Karpas-422 (cell line): ENCODE measurements around the gene VWF. TPM values are rescaled to one million over a fixed set of nuclear protein-coding genes. Genes with fewer than 3 reads are reported as not detected.
"Not testable (repeated sequence)": the region's sequence is repeated elsewhere in the genome, so short reads cannot be mapped to it uniquely, and the experiment has no call there.

ENCODE experiments used
- DNase-seq: peaks from one replicate; pipeline ENCODE4 v3.0.0-alpha.2; 2015
- H2AFZ ChIP-seq: fragments of 200-600 bp; sonication (generic); 2 replicates; pipeline ENCODE4 v1.6.1; 2014; ENCODE audit warnings: antibody characterized with exemption, low read length, mixed read lengths
- H3K27ac ChIP-seq: fragments of 200-600 bp; sonication (generic); 2 replicates; pipeline ENCODE4 v1.5.1; 2014; ENCODE audit warnings: mild to moderate bottlenecking, low read length, moderate library complexity
- H3K27me3 ChIP-seq: fragments of 200-600 bp; sonication (generic); 2 replicates; pipeline ENCODE4 v1.6.1; 2014; ENCODE audit warnings: low read length, mixed read lengths
- H3K36me3 ChIP-seq: fragments of 200-600 bp; sonication (generic); 2 replicates; pipeline ENCODE4 v1.6.1; 2014; ENCODE audit warnings: low read length, mixed read lengths; ENCODE audit not compliant: insufficient read depth
- H3K4me1 ChIP-seq: fragments of 200-600 bp; sonication (generic); 2 replicates; pipeline ENCODE4 v1.6.1; 2014; ENCODE audit warnings: mild to moderate bottlenecking, low read length, mixed read lengths
- H3K4me2 ChIP-seq: fragments of 200-600 bp; sonication (generic); 2 replicates; pipeline ENCODE4 v1.6.1; 2014; ENCODE audit warnings: low read length, low read depth, mild to moderate bottlenecking; ENCODE audit not compliant: poor library complexity, severe bottlenecking
- H3K4me3 ChIP-seq: fragments of 200-600 bp; sonication (generic); 2 replicates; pipeline ENCODE4 v1.5.1; 2014; ENCODE audit warnings: mild to moderate bottlenecking, antibody characterized with exemption, low read length, mixed read lengths
- H3K79me2 ChIP-seq: fragments of 200-600 bp; sonication (generic); 2 replicates; pipeline ENCODE4 v1.6.1; 2014; ENCODE audit warnings: mild to moderate bottlenecking, low read length, mixed read lengths
- H3K9ac ChIP-seq: fragments of 200-600 bp; sonication (generic); 2 replicates; pipeline ENCODE4 v1.6.0; 2014; ENCODE audit warnings: low read length
- H3K9me2 ChIP-seq: fragments of 200-600 bp; sonication (generic), shearing (Covaris generic); replicated peaks from 2 replicates; pipeline ENCODE4 v1.6.0; 2014; ENCODE audit warnings: mild to moderate bottlenecking, low read length, moderate library complexity; ENCODE audit not compliant: insufficient read depth
- H3K9me3 ChIP-seq: fragments of 300-700, 200-600 bp; sonication (generic); 2 replicates; pipeline ENCODE4 v1.6.1; 2014; ENCODE audit warnings: low read length, mixed read lengths
- H4K20me1 ChIP-seq: fragments of 200-600 bp; sonication (generic); 2 replicates; pipeline ENCODE4 v1.6.1; 2014; ENCODE audit warnings: mild to moderate bottlenecking, antibody characterized with exemption, low read length, low read depth; ENCODE audit not compliant: insufficient read depth
- total RNA-seq: library from RNA; depleted of rRNA; stranded (reverse); fragments of >200 nt; shearing (Covaris generic); gene quantifications from 2 replicates; pipeline ENCODE4 v1.2.3, GENCODE V29; 2014; ENCODE audit warnings: low replicate concordance

VWF gene
- total RNA-seq, 1 experiment from 2014 or later: not detected

DNA sequence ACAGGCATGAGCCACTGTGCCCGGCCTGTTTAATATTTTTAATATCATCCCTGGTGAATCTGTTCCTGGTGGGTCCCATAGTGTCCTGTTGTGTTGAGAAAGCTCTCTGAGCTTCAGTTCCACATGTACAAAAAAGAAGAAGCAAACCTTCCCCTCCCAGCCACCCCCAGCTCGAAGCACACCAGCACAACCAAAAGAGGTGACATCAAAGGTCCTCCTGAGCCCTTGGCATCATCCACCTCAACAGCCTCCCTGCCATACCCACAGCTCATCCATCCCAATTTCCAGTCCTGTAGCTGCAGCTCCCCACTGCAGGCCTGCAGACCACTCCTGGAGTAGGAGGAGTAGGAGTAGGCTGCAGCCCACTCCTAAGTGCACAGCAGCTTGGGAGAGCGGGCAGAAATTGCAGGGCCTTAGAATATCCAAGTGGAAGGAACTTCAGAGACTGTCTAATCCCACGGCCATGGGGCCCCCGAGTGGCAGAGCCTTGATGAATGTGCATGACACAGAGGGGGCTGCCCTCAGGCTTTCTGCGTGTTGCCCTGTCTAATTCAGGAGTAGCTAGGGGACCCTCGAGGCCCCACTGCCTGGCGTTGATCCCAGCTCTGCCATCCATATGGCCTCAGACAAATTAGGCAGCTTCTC lies 39.1 kb upstream of the VWF start:
- no peaks in the 10 kb centered on the region for H3K9me3 ChIP-seq
- H3K4me1 ChIP-seq: no peaks in the 10 kb centered on the region
- H4K20me1 ChIP-seq: no peaks in the 10 kb centered on the region
- H3K79me2 ChIP-seq: no peaks in the 10 kb centered on the region
- H3K9me2 ChIP-seq: no peaks in the 10 kb centered on the region
- H3K27ac ChIP-seq: no peak overlapping the region
- no peak for DNase-seq
- H3K9ac ChIP-seq: no peak overlapping the region
- no peak overlapping the region for H3K4me2 ChIP-seq
- H3K36me3 ChIP-seq: no peaks in the 10 kb centered on the region
- H3K4me3 ChIP-seq: no peak overlapping the region
- H3K27me3 ChIP-seq: no peaks in the 10 kb centered on the region
- H2AFZ ChIP-seq: no peak overlapping the region

DNA sequence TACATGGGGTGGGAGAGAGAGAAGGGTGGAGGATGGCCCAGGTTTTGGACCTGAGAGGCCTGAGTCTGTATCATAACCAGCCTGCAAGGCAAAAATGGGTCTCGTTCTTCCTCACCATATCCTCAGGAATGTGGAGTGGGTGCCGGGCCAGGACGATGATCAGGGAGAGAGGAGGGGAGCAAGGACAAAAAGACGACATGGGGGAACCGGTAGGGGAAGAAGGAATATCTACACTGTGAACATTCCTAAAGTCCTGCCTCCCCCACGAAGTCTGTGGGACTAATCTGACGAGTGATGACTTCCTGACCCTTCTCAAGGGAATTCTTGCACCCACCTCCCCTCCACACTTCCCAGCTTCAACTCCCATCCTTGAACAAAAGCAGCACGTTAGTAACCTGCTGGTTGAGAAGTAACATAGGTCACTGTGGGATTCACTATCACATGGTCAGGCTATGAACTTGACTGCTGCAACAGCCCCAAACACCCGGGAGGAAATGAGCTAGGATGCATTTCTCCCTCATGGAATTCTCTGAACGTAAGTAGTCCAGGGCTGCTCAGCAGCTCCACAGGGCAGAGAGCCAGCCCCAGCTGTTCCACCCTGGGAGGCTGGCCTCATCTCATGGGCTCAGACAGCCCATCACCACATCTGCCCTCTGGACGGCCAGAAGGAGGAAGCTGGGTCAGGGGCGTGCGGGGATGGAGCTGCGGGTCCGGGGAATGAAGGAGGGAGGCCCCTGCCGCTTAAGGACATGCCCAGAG lies 36.8 kb upstream of the VWF start:
- Histone ChIP-seq H3K9ac (no peak overlapping the region), H2AFZ (no peak overlapping the region), H3K27me3 (no peaks in the 10 kb centered on the region), H3K9me3 (no peaks in the 10 kb centered on the region), H4K20me1 (no peaks in the 10 kb centered on the region), H3K36me3 (no peaks in the 10 kb centered on the region), H3K4me1 (no peaks in the 10 kb centered on the region), H3K4me3 (no peak overlapping the region), H3K4me2 (no peak overlapping the region), H3K79me2 (no peaks in the 10 kb centered on the region), H3K27ac (no peak overlapping the region), H3K9me2 (no peaks in the 10 kb centered on the region)
- no peak for DNase-seq

DNA sequence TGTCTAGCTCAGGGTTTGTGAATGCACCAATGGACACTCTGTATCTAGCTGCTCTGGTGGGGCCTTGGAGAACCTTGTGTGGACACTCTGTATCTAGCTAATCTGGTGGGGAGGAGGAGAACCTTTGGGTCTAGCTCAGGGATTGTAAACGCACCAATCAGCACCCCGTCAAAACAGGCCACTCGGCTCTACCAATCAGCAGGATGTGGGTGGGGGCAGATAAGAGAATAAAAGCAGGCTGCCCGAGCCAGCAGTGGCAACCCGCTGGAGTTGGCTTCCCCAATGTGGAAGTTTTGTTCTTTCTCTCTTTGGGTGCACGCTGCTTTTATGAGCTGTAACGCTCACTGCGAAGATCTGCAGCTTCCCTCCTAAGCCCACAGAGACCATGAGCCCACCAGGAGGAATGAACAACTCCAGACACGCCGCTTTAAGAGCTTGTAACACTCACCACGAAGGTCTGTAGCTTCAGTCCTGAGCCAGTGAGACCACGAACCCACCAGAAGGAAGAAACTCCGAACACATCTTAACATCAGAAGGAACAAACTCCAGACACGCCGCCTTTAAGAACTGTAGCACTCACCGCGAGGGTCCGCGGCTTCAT lies 35.7 kb upstream of the VWF start:
- H3K9me2 ChIP-seq, H3K27ac ChIP-seq, H2AFZ ChIP-seq, H3K9me3 ChIP-seq, H3K4me1 ChIP-seq, DNase-seq, H4K20me1 ChIP-seq, H3K27me3 ChIP-seq, H3K79me2 ChIP-seq, H3K4me3 ChIP-seq, H3K9ac ChIP-seq, H3K4me2 ChIP-seq, H3K36me3 ChIP-seq: not testable (repeated sequence)

DNA sequence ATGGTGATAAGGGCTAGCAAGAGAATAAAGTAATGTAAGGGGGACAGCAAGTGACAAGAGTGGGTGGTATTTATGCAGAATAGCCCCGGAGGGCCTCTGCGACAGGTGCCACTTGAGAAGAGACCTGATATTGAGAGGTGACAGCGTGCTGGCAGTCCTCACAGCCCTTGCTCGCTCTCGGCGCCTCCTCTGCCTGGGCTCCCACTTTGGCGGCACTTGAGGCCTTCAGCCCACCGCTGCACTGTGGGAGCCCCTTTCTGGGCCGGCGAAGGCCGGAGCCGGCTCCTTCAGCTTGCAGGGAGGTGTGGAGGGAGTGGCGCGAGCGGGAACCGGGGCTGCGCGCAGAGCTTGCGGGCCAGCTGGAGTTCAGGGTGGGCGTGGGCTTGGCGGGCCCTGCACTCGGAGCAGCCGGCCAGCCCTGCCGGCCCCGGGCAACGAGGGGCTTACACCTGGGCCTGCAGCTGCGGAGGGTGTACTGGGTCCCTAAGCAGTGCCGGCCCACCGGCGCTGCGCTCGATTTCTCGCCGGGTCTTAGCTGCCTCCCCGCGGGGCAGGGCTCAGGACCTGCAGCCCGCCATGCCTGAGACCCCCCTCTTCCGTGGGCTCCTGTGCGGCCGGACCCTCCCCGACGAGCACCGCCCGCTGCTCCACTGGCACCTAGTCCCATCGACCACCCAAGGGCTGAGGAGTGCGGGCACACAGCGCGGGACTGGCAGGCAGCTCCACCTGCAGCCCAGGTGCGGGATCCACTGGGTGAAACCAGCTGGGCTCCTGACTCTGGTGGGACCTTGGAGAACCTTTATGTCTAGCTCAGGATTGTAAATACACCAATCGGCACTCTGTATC lies 34.9 kb upstream of the VWF start:
- not testable (repeated sequence) for H3K4me2 ChIP-seq, H3K27me3 ChIP-seq, H3K4me1 ChIP-seq, H4K20me1 ChIP-seq, H2AFZ ChIP-seq, H3K9ac ChIP-seq, H3K9me3 ChIP-seq, DNase-seq, H3K27ac ChIP-seq, H3K79me2 ChIP-seq, H3K9me2 ChIP-seq, H3K36me3 ChIP-seq, H3K4me3 ChIP-seq

DNA sequence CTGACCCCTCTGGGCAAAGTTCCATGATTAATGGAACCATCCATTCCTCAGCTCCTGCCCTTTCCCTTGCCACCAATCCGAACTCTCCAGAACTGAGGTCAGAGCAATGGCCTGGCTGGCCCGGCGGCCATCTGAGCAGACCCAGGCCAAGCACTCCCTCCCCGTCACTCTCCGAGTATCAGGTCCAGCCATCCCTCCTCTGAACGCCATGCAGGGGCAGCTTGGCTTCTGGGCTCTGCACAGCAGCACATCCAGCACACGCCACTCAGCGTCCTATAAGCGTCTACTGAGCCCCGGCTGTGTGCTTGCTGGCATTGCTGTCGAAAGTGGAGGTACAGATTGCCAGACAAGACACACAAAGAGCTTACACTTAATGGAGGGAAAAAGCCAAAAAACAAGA lies 34.3 kb upstream of the VWF start:
- Histone ChIP-seq H3K4me1 (no peaks in the 10 kb centered on the region), H3K36me3 (no peaks in the 10 kb centered on the region), H2AFZ (no peak overlapping the region), H3K27ac (no peak overlapping the region), H3K27me3 (no peaks in the 10 kb centered on the region), H4K20me1 (no peaks in the 10 kb centered on the region), H3K79me2 (no peaks in the 10 kb centered on the region), H3K4me3 (no peak overlapping the region), H3K9me2 (no peaks in the 10 kb centered on the region), H3K9me3 (no peaks in the 10 kb centered on the region), H3K9ac (no peak overlapping the region), H3K4me2 (no peak overlapping the region)
- DNase-seq: no peak

DNA sequence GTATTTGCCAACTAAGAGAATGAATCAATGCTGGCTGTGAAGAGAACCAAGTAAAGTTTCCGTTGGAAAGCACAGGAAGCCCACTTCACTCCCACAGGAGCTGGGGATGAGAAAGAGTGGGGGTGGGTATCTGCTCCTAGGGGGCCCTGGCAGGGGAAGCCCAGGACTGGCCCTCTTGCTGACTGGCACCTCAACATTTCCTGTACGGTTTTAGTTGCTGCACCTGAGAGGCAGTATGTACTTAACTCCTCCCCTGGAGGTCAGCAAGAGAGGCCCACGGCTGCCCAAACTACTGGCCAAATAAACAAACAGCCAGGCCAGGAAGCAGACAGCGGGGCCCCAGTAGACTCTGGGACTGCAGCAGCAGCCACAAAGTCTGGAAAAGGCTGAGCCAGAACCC lies 33.8 kb upstream of the VWF start:
- H3K4me3 ChIP-seq: no peak overlapping the region
- H3K27me3 ChIP-seq: no peaks in the 10 kb centered on the region
- no peaks in the 10 kb centered on the region for H3K9me3 ChIP-seq
- H3K9me2 ChIP-seq: no peaks in the 10 kb centered on the region
- DNase-seq: no peak
- H3K27ac ChIP-seq: no peak overlapping the region
- H3K79me2 ChIP-seq: no peaks in the 10 kb centered on the region
- H3K4me2 ChIP-seq: no peak overlapping the region
- H2AFZ ChIP-seq: no peak overlapping the region
- H3K36me3 ChIP-seq: no peaks in the 10 kb centered on the region
- H4K20me1 ChIP-seq: no peaks in the 10 kb centered on the region
- H3K9ac ChIP-seq: no peak overlapping the region
- H3K4me1 ChIP-seq: no peaks in the 10 kb centered on the region

DNA sequence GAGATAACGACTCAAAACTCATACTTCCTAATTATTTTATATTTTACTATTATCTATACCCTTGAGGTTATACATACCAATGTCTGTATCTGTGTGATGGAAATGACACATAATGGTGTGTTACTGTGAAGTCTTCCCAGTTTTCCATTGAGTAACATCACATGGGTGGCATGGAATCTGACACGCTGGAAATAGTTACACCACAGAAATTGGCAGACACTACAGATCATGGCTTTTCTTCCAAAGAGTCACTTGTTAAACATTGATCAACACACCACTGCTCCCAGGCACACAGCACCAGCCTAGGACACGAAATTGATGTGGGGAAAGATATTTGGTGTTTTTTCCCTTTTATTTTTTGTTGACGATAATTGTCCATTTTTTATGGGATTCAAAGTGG lies 33.0 kb upstream of the VWF start:
- Histone ChIP-seq H3K79me2 (no peaks in the 10 kb centered on the region), H3K36me3 (no peaks in the 10 kb centered on the region), H3K27me3 (no peaks in the 10 kb centered on the region), H3K4me3 (no peak overlapping the region), H3K9me3 (no peaks in the 10 kb centered on the region), H3K4me1 (no peaks in the 10 kb centered on the region), H4K20me1 (no peaks in the 10 kb centered on the region), H3K27ac (no peak overlapping the region), H3K9me2 (no peaks in the 10 kb centered on the region), H2AFZ (no peak overlapping the region), H3K4me2 (no peak overlapping the region), H3K9ac (no peak overlapping the region)
- DNase-seq: no peak
